Naive thymus-derived CD8-positive, alpha-beta T cell (primary cell): Measurements from ENCODE around the gene CHST6. TPM values are rescaled to one million over a fixed set of nuclear protein-coding genes. Genes with fewer than 3 reads are reported as not detected.

Source experiments
- polyA plus RNA-seq, 3 donors: library from polyadenylated mRNA; unstranded; fragments of 300-500 nt; fragmentation: Illumina TruSeq; gene quantifications; one replicate each; pipeline ENCODE4 v1.2.3, GENCODE V29; 2021
- total RNA-seq, 8 experiments: library from RNA in 2 of 8; stranded (reverse) in 2 of 8; gene quantifications; one replicate each; pipeline ENCODE4 v1.2.3 and lab custom pipeline; 2021 to 2026

Gene CHST6
- total and polyA plus RNA-seq, 5 experiments from 2014 or later, result not detected

Other genes with a start within 250 kb of the CHST6 start
- under 1 TPM in 1 of 2 experiments, not detected in 1; 0.30 TPM for gene BCAR1, start 243.8 kb downstream of the CHST6 start, total RNA-seq
- gene BCAR1, start 243.8 kb downstream of the CHST6 start, polyA plus RNA-seq, result not detected
- gene CFDP1, start 61.9 kb downstream of the CHST6 start, total RNA-seq, result 10 to 100 TPM; 34.9 to 39.0 TPM
- gene CFDP1, start 61.9 kb downstream of the CHST6 start, polyA plus RNA-seq, result 10 to 100 TPM; 34.3 to 36.8 (median 34.5) TPM
- 10 to 100 TPM; 42.3 to 53.2 TPM for gene TMEM170A, start 30.8 kb downstream of the CHST6 start, total RNA-seq
- 10 to 100 TPM; 32.8 to 45.1 (median 33.8) TPM for gene TMEM170A, start 30.8 kb downstream of the CHST6 start, polyA plus RNA-seq
- not detected for gene CHST5, start 40.7 kb upstream of the CHST6 start, total RNA-seq
- gene CHST5, start 40.7 kb upstream of the CHST6 start, polyA plus RNA-seq, result not detected
- 1 to 10 TPM; 2.4 to 2.9 TPM for gene TMEM231, start 60.8 kb upstream of the CHST6 start, total RNA-seq
- gene TMEM231, start 60.8 kb upstream of the CHST6 start, polyA plus RNA-seq, result 1 to 10 TPM in 1 of 3 donors, under 1 TPM in 2; 0.95 to 1.4 (median 0.99) TPM
- 10 to 100 TPM; 76.5 to 84.6 TPM for gene GABARAPL2, start 70.9 kb upstream of the CHST6 start, total RNA-seq
- gene GABARAPL2, start 70.9 kb upstream of the CHST6 start, polyA plus RNA-seq, result 100 to 1,000 TPM; 226 to 291 (median 250) TPM
- gene ADAT1, start 127.8 kb upstream of the CHST6 start, total RNA-seq, result 10 to 100 TPM; 66.6 to 69.6 TPM
- 10 to 100 TPM; 35.0 to 41.5 (median 39.8) TPM for gene ADAT1, start 127.8 kb upstream of the CHST6 start, polyA plus RNA-seq
- 100 to 1,000 TPM; 140 to 142 TPM for gene KARS1, start 152.2 kb upstream of the CHST6 start, total RNA-seq
- 100 to 1,000 TPM; 194 to 214 (median 209) TPM for gene KARS1, start 152.2 kb upstream of the CHST6 start, polyA plus RNA-seq
- 10 to 100 TPM; 89.8 to 92.1 TPM for gene TERF2IP, start 152.3 kb upstream of the CHST6 start, total RNA-seq
- 100 to 1,000 TPM in 2 of 3 donors, 10 to 100 TPM in 1; 96.4 to 137 (median 125) TPM for gene TERF2IP, start 152.3 kb upstream of the CHST6 start, polyA plus RNA-seq
- gene CPHXL2, start 181.6 kb upstream of the CHST6 start, total RNA-seq, result not detected
- gene CPHXL2, start 181.6 kb upstream of the CHST6 start, polyA plus RNA-seq, result not detected
- not detected for gene DUXB, start 206.0 kb upstream of the CHST6 start, total RNA-seq
- not detected for gene DUXB, start 206.0 kb upstream of the CHST6 start, polyA plus RNA-seq
- not detected for gene CPHXL, start 231.0 kb upstream of the CHST6 start, total RNA-seq
- gene CPHXL, start 231.0 kb upstream of the CHST6 start, polyA plus RNA-seq, result not detected